Nephron (organoid): ENCODE data around the gene BASP1.
"Not testable (repeated sequence)": the region's sequence is repeated elsewhere in the genome, so short reads cannot be mapped to it uniquely, and the experiment has no call there.

Experiments
- H3K27ac Mint-ChIP-seq, 3 experiments: 2 replicates each; pipeline ENCODE4 v1.8.0; 2020; ENCODE audit warnings: mixed read lengths in 3 of 3, mild to moderate bottlenecking in 2 of 3, moderate library complexity in 1 of 3
- H3K27me3 Mint-ChIP-seq: 2 replicates; pipeline ENCODE4 v1.8.0; 2021; ENCODE audit warnings: low read depth, mild to moderate bottlenecking, moderate library complexity, mixed read lengths
- H3K36me3 Mint-ChIP-seq: 2 replicates; pipeline ENCODE4 v1.8.0; 2020; ENCODE audit warnings: low read depth, mixed read lengths
- H3K4me1 Mint-ChIP-seq: 2 replicates; pipeline ENCODE4 v1.8.0; 2020; ENCODE audit warnings: mixed read lengths
- H3K4me3 Mint-ChIP-seq, 3 experiments: 2 replicates each; pipeline ENCODE4 v1.8.0; 2020; ENCODE audit warnings: mild to moderate bottlenecking in 3 of 3, mixed read lengths in 3 of 3, moderate library complexity in 2 of 3
- H3K9me3 Mint-ChIP-seq: 2 replicates; pipeline ENCODE4 v1.8.0; 2020; ENCODE audit warnings: mixed read lengths
- CTCF ChIP-seq, 3 experiments: fragments of 200-600 bp; sonication (generic); IDR thresholded peaks; one replicate each; pipeline ENCODE4 v1.5.0; 2021; ENCODE audit warnings: antibody characterized with exemption in 3 of 3; ENCODE audit not compliant: unreplicated experiment in 3 of 3

BASP1 gene

GRCh38 chr5:17187011-17187785 is 30.2 kb upstream of the BASP1 start:
- Mint-ChIP-seq H3K4me3 (no peak overlapping the region), H3K36me3 (no peaks in the 10 kb centered on the region), H3K27me3 (peaks cover 4% of the 10 kb centered on the region), H3K9me3 (no peaks in the 10 kb centered on the region), H3K4me1 (peaks cover 73% of the 10 kb centered on the region), H3K27ac (peak overlapping the region in 2 of 3 experiments; percentile 12 to 54)
- TF ChIP-seq CTCF (IDR thresholded peaks at IDR 0.05; ENCODE audit: unreplicated experiment in 3 of 3) = no peak

- no peak overlapping the region for H3K4me3 Mint-ChIP-seq
- H3K27me3 Mint-ChIP-seq = peaks cover 4% of the 10 kb centered on the region
- no peaks in the 10 kb centered on the region for H3K9me3 Mint-ChIP-seq
- TF ChIP-seq CTCF (IDR thresholded peaks at IDR 0.05; ENCODE audit: unreplicated experiment in 3 of 3) = no peak
- H3K4me1 Mint-ChIP-seq = peaks cover 75% of the 10 kb centered on the region
- peak overlapping the region in 1 of 3 experiments; percentile 60 for H3K27ac Mint-ChIP-seq
- H3K36me3 Mint-ChIP-seq = no peaks in the 10 kb centered on the region
Measured at GRCh38 chr5:17187786-17188170, 29.7 kb upstream of the BASP1 start.

- Mint-ChIP-seq H3K27me3 (peaks cover 4% of the 10 kb centered on the region), H3K27ac (peak overlapping the region in 2 of 3 experiments; percentile 46 to 76), H3K4me1 (peaks cover 63% of the 10 kb centered on the region), H3K36me3 (no peaks in the 10 kb centered on the region), H3K4me3 (no peak overlapping the region), H3K9me3 (no peaks in the 10 kb centered on the region)
- TF ChIP-seq CTCF (IDR thresholded peaks at IDR 0.05; ENCODE audit: unreplicated experiment in 3 of 3) = peak; percentile 78 to 89 (median 81)
Measured at GRCh38 chr5:17189381-17190036, 27.9 kb upstream of the BASP1 start.

- Mint-ChIP-seq H3K36me3 (no peaks in the 10 kb centered on the region), H3K4me1 (peaks cover 61% of the 10 kb centered on the region), H3K9me3 (no peaks in the 10 kb centered on the region), H3K4me3 (no peak overlapping the region), H3K27me3 (peaks cover 3% of the 10 kb centered on the region), H3K27ac (peak overlapping the region; percentile 46 to 71 (median 46))
- peak; percentile 90 to 91 (median 90) for TF ChIP-seq CTCF (IDR thresholded peaks at IDR 0.05; ENCODE audit: unreplicated experiment in 3 of 3)
Measured at GRCh38 chr5:17190242-17190778, 27.1 kb upstream of the BASP1 start.

GRCh38 chr5:17190799-17191391 is 26.5 kb upstream of the BASP1 start:
- no peaks in the 10 kb centered on the region for H3K36me3 Mint-ChIP-seq
- peaks cover 56% of the 10 kb centered on the region for H3K4me1 Mint-ChIP-seq
- no peak overlapping the region for H3K4me3 Mint-ChIP-seq
- no peaks in the 10 kb centered on the region for H3K27me3 Mint-ChIP-seq
- H3K27ac Mint-ChIP-seq = peak overlapping the region; percentile 46 to 71 (median 46)
- H3K9me3 Mint-ChIP-seq = no peaks in the 10 kb centered on the region
- TF ChIP-seq CTCF (IDR thresholded peaks at IDR 0.05; ENCODE audit: unreplicated experiment in 3 of 3) = peak in 1 of 3 experiments; percentile 18

GRCh38 chr5:17191574-17191973 is 25.9 kb upstream of the BASP1 start:
- Mint-ChIP-seq H3K4me1 (peaks cover 51% of the 10 kb centered on the region), H3K27ac (peak overlapping the region in 2 of 3 experiments; percentile 78 to 81)
- H3K27me3 Mint-ChIP-seq, H3K36me3 Mint-ChIP-seq, H3K9me3 Mint-ChIP-seq, H3K4me3 Mint-ChIP-seq: not testable (repeated sequence)
